SK-N-MC (cell line): ENCODE measurements around the gene PARVB.

Experiments
- EZH2 ChIP-seq: fragments of 200-600 bp; sonication (generic); IDR thresholded peaks from one replicate; pipeline ENCODE4 v1.6.1; 2017; ENCODE audit warnings: antibody characterized with exemption
- FOXP2 ChIP-seq: optimal IDR thresholded peaks from 2 replicates; pipeline ENCODE3; 2011; ENCODE audit warnings: mild to moderate bottlenecking, moderate library complexity; ENCODE audit not compliant: insufficient read depth; ENCODE audit errors: extremely low read length, control extremely low read depth
- POLR2AphosphoS5 ChIP-seq: IDR thresholded peaks from 2 replicates; pipeline ENCODE4 v1.6.1; 2012; ENCODE audit warnings: mild to moderate bottlenecking, low read depth, low read length, borderline replicate concordance

GRCh38 chr22:44147008-44147645, 123.0 kb downstream of the PARVB start:
- no peak for TF ChIP-seq EZH2
- TF ChIP-seq POLR2AphosphoS5, result no peak
- no peak for TF ChIP-seq FOXP2
